Adrenal gland (tissue), 19 donors: ENCODE results near the gene LBH. TPM values are rescaled to one million over a fixed set of nuclear protein-coding genes. Genes with fewer than 3 reads are reported as not detected.
A peak's percentile ranks its signal among the peaks of the same experiment; 100 is the strongest.

Experiments
- DNase-seq, 7 donors: peaks; one replicate each; pipeline ENCODE4 v3.0.0-alpha.2; 2019 to 2020
- H3K27ac ChIP-seq, 5 donors: fragments of 200-600 bp; sonication (generic) in 4 of 5; 1 replicate in 3 of 5; 2 replicates in 2 of 5; pipeline versions ENCODE4 v1.5.1 to v1.8.0; 2016 to 2020; ENCODE audit warnings: mild to moderate bottlenecking in 1 of 5
- H3K27me3 ChIP-seq: fragments of 200-600 bp; 2 replicates; pipeline ENCODE4 v1.8.0; 2021
- H3K36me3 ChIP-seq, 2 donors: fragments of 200-600 bp; replicated peaks in 1 of 2; 1 replicate in 1 of 2; 2 replicates in 1 of 2; pipeline versions ENCODE4 v1.5.1 to v1.8.0; 2018 to 2022
- H3K4me1 ChIP-seq, 2 donors: fragments of 200-600 bp; replicated peaks in 1 of 2; 1 replicate in 1 of 2; 2 replicates in 1 of 2; pipeline versions ENCODE4 v1.5.1 to v1.8.0; 2018 to 2021
- H3K4me3 ChIP-seq, 4 donors: fragments of 200-600 bp; sonication (generic) in 3 of 4; one replicate each; pipeline ENCODE4 v1.5.1; 2016 to 2018
- H3K9me3 ChIP-seq, 3 donors: fragments of 200-600 bp; sonication (generic) in 1 of 3; replicated peaks in 1 of 3; 1 replicate in 2 of 3; 2 replicates in 1 of 3; pipeline versions ENCODE4 v1.5.1 to v1.8.0; 2016 to 2021
- CTCF ChIP-seq, 6 experiments: fragments of 450-650 bp in 4 of 6; fragments of 200-600 bp in 2 of 6; sonication (generic) in 1 of 6; IDR thresholded peaks; 1 replicate in 5 of 6; 2 replicates in 1 of 6; pipeline versions ENCODE4 v1.5.1 to v1.8.0; 2016 to 2021; ENCODE audit warnings: antibody characterized with exemption in 6 of 6, mild to moderate bottlenecking in 2 of 6, moderate library complexity in 1 of 6
- POLR2A ChIP-seq, 2 donors: fragments of 450-650 bp; IDR thresholded peaks; one replicate each; pipeline ENCODE4 v1.6.1; 2017; ENCODE audit warnings: antibody characterized with exemption in 2 of 2, mild to moderate bottlenecking in 2 of 2, moderate library complexity in 1 of 2
- WGBS, 4 donors: extraction: QIAGEN DNeasy Blood & Tissue Kit in 2 of 4; methylation state at CpG; one replicate each; pipeline versions ENCODE4 v1.1.5 to v1.1.7; 2013 to 2017; 5-methylcytosine and 5-hydroxymethylcytosine counted together
- intact Hi-C, 2 donors: fragments of 100-400 bp; cut with DNase I; formaldehyde crosslinking; loops; one replicate each; pipeline versions ENCODE4 v1.14.1 to v1.15.0; 2022 to 2023
- long read RNA-seq, 10 donors: library from polyadenylated mRNA in 3 of 10; unstranded in 2 of 10; stranded (forward) in 1 of 10; transcript quantifications; one replicate each; pipeline ENCODE4 v2.0.0 and lab custom pipeline, GENCODE V29; 2021 to 2026
- polyA plus RNA-seq, 3 donors: library from polyadenylated mRNA; stranded (reverse); fragments of 200-250 nt in 2 of 3; fragments of 350-450 nt in 1 of 3; fragmentation: Illumina TruSeq in 1 of 3; extraction: RNeasy Lipid Tissue Mini Kit (QIAGEN cat#74804) in 1 of 3; gene quantifications; one replicate each; pipeline ENCODE4 v1.2.3, GENCODE V29; 2013 to 2014
- total RNA-seq, 9 donors: library from RNA; depleted of rRNA in 4 of 9; stranded (reverse); fragments of >200 nt in 4 of 9; fragments of 120-200 nt in 1 of 9; fragmentation: NEBNext Ultra II Directional in 1 of 9; extraction: Animal tissue kit (Norgen Biotek cat#: 25700) in 1 of 9; gene quantifications; one replicate each; pipeline versions ENCODE4 v1.1.0 to v1.2.4, GENCODE V29; 2013 to 2023
- donor health status: healthy with polysubstance abuse.
- donor health status: Bipolar disorder and iron deficiency.
- donor health status: DM: yes; HTN: yes; CAD: no.
- donor health status: DM: no; HTN: no; CAD: no.
- donor health status: DM: no; HTN: no; CAD: no.
- donor health status: DM: yes; HTN: yes; CAD: no.

LBH gene
- total RNA-seq (10 to 100 TPM in 8 of 9 donors, 1 to 10 TPM in 1; 8.8 to 76.4 (median 11.6) TPM), polyA plus RNA-seq (10 to 100 TPM in 1 of 3 donors, 1 to 10 TPM in 2; 7.6 to 11.3 (median 8.2) TPM)
- long read RNA-seq, donor 1, partial matches to known transcripts = 0 of 1 reads
- long read RNA-seq, donor 1, other reads (novel, unspliced or antisense) = 0 of 1 reads
- long read RNA-seq, donor 2, partial matches to known transcripts = 0 of 1 reads
- long read RNA-seq, donor 2, other reads (novel, unspliced or antisense) = 0 of 1 reads
- long read RNA-seq, donor 3, partial matches to known transcripts = 0 of 1 reads
- long read RNA-seq, donor 3, other reads (novel, unspliced or antisense) = 0 of 1 reads
- long read RNA-seq, donor 4, partial matches to known transcripts = 0 of 1 reads
- long read RNA-seq, donor 4, other reads (novel, unspliced or antisense) = 1 of 1 reads
- long read RNA-seq, donor 5, transcript LBH-201 (3 exons, 3,095 nt) = major isoform, 19 of 25 reads
- long read RNA-seq, donor 5, partial matches to known transcripts = 0 of 25 reads
- long read RNA-seq, donor 5, other reads (novel, unspliced or antisense) = 6 of 25 reads
- long read RNA-seq, donor 6, transcript LBH-201 (3 exons, 3,095 nt) = major isoform, 5 of 7 reads
- long read RNA-seq, donor 6, partial matches to known transcripts = 0 of 7 reads
- long read RNA-seq, donor 6, other reads (novel, unspliced or antisense) = 2 of 7 reads
- long read RNA-seq, donor 7, partial matches to known transcripts = 0 of 3 reads
- long read RNA-seq, donor 7, other reads (novel, unspliced or antisense) = 0 of 3 reads
- long read RNA-seq, donor 8, partial matches to known transcripts = 0 of 5 reads
- long read RNA-seq, donor 8, other reads (novel, unspliced or antisense) = 0 of 5 reads
- long read RNA-seq, donor 9, partial matches to known transcripts = 0 of 3 reads
- long read RNA-seq, donor 9, other reads (novel, unspliced or antisense) = 0 of 3 reads
- long read RNA-seq, donor 10, transcript LBH-201 (3 exons, 3,095 nt) = major isoform, 6 of 6 reads
- long read RNA-seq, donor 10, partial matches to known transcripts = 0 of 6 reads
- long read RNA-seq, donor 10, other reads (novel, unspliced or antisense) = 0 of 6 reads

DNA sequence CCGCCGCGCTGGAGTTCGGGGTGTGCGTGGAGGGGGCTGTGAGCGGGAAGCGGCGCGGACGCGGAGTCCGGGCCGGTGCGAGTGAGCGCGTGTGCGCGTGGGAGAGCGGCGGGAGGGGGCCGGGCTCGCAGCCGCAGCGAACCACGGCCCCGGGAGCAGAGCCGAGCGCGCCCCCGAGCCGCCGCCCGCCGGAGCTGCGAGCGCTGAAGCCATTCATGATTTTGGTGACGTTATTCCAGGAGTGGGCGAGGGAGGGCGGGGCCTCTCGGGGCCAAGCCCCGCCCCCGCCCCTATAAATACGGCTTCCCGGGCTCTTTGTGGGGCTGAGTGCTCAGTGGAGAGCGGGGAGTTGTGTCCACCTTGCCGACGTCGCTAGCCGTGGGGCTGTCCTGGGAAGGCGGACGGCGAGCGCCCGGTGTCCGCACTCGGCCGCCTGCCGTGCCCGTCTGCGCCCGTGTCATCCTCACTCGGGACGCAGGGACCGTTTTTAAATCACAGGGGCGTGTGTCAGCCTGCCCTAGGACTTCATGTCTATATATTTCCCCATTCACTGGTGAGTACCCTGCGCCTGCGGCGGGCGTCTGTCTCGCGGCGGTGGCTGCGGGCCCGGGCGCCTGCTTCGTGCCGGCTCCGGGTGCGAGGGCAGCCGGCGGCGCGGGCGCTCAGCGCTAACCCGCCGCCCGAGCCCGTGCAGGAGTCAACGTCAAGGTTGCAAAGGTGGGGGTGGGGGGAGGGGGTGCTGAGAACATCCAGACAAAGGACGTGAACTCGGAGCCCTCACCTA lies at the start of gene LBH:
LBH (plus strand) TSS at position 323 of the 784 bp plus-strand sequence; CDS start at position 528, 205 bp downstream.
- no peaks in the 10 kb centered on the region for H3K27me3 ChIP-seq
- H3K4me1 ChIP-seq = peaks cover 0 to 23% of the 10 kb centered on the region in 2 donors
- WGBS, 4 donors = 0 to 1% (median 0%) methylated on average over 29 to 92 of the region's 92 CpGs
- peak; percentile 60 to 87 (median 73) for DNase-seq
- H3K27ac ChIP-seq = peak within 1 kb of the TSS in 4 of 5 donors; percentile 59 to 86 (median 72)
- no peaks in the 10 kb centered on the region for H3K9me3 ChIP-seq
- H3K36me3 ChIP-seq = no peaks in the 10 kb centered on the region
- intact Hi-C loops = loop anchor here in 1 of 2 donors (10.0 kb wide), 1 partner anchor 213 kb away; the partner anchor contains the start of gene LCLAT1
- TF ChIP-seq POLR2A (IDR thresholded peaks at IDR 0.05) (peak; percentile 84 to 94), CTCF (IDR thresholded peaks at IDR 0.05) (no peak)
- peak within 1 kb of the TSS; percentile 0 to 69 (median 37) for H3K4me3 ChIP-seq

DNA sequence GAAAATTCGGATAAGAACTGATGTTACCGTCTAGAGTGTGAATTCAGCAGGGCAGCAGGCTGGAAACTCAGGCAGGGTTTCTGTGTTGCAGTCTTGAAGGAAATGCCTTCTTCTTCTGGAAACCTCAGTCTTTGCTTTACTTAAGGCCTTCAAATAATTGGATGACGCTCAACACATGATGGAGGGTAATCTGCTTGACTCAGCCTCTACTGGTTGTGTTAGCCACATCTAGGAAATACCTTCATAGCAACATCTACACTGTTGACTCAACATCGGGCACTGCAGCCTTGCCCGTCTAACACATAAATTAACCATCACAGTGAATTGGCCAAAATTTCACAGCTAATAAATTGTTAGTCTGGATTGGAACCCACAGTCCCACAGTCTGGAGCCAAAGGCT lies 47.3 kb upstream of the LBH start:
- intact Hi-C loops = no loop called here
- Histone ChIP-seq H3K9me3 (no peaks in the 10 kb centered on the region), H3K27me3 (no peaks in the 10 kb centered on the region), H3K36me3 (no peaks in the 10 kb centered on the region), H3K4me1 (peaks cover 1 to 10% of the 10 kb centered on the region in 2 donors), H3K4me3 (no peak overlapping the region), H3K27ac (no peak overlapping the region)
- 85 to 91% (median 89%) methylated on average over 5 of the region's 5 CpGs for WGBS, 4 donors
- no peak for TF ChIP-seq POLR2A (IDR thresholded peaks at IDR 0.05)
- no peak for DNase-seq

GRCh38 chr2:30185178-30185577 lies 46.2 kb upstream of the LBH start:
- H3K36me3 ChIP-seq = no peaks in the 10 kb centered on the region
- no peak overlapping the region for H3K4me3 ChIP-seq
- no peaks in the 10 kb centered on the region for H3K27me3 ChIP-seq
- peaks cover 0 to 4% of the 10 kb centered on the region in 2 donors for H3K4me1 ChIP-seq
- TF ChIP-seq CTCF (IDR thresholded peaks at IDR 0.05) = no peak
- TF ChIP-seq POLR2A (IDR thresholded peaks at IDR 0.05) = no peak
- intact Hi-C loops = no loop called here
- no peak for DNase-seq
- H3K9me3 ChIP-seq = no peaks in the 10 kb centered on the region
- 54 to 62% (median 58%) methylated on average over 3 to 4 of the region's 4 CpGs for WGBS, 4 donors
- no peak overlapping the region for H3K27ac ChIP-seq

- WGBS, 4 donors = 72 to 92% (median 83%) methylated on average over 2 of the region's 2 CpGs
- intact Hi-C loops = no loop called here
Observed at GRCh38 chr2:30188292-30188691, 43.0 kb upstream of the LBH start.

More at GRCh38 chr2:30188292-30188691, 43.0 kb upstream of the LBH start:
- no peak overlapping the region for H3K4me3 ChIP-seq
- no peak overlapping the region for H3K27ac ChIP-seq
- H3K36me3 ChIP-seq = no peaks in the 10 kb centered on the region
- DNase-seq = no peak
- H3K4me1 ChIP-seq = no peaks in the 10 kb centered on the region
- no peak for TF ChIP-seq POLR2A (IDR thresholded peaks at IDR 0.05)
- TF ChIP-seq CTCF (IDR thresholded peaks at IDR 0.05) = no peak
- H3K27me3 ChIP-seq = no peaks in the 10 kb centered on the region
- no peaks in the 10 kb centered on the region for H3K9me3 ChIP-seq
